GM12892 (cell line): ENCODE measurements around the gene BCDIN3D.

Experiments
- POLR2A ChIP-seq: IDR thresholded peaks from 2 replicates; pipeline ENCODE4 v1.6.1; 2011; ENCODE audit warnings: low read depth, low read length, control low read depth
- TAF1 ChIP-seq: IDR thresholded peaks from 2 replicates; pipeline ENCODE4 v1.6.1; 2011; ENCODE audit warnings: low read depth, mild to moderate bottlenecking, control low read depth, low read length, borderline replicate concordance

- TF ChIP-seq TAF1 (no peak), POLR2A (no peak)
These were observed 27.8 kb upstream of the BCDIN3D start for GRCh38 chr12:49870501-49871262.
